Ishikawa (cell line): ENCODE results near the gene LHFPL2.

ENCODE experiments used
- CEBPB ChIP-seq: IDR thresholded peaks from 2 replicates; pipeline ENCODE4 v1.6.1; 2012
- EP300 ChIP-seq: IDR thresholded peaks from 2 replicates; pipeline ENCODE4 v1.6.1; 2012; ENCODE audit warnings: borderline replicate concordance
- RAD21 ChIP-seq: IDR thresholded peaks from 2 replicates; pipeline ENCODE4 v1.6.1; 2012; ENCODE audit warnings: low read depth
- ZBTB7A ChIP-seq: IDR thresholded peaks from 2 replicates; pipeline ENCODE4 v1.6.1; 2012; ENCODE audit warnings: low read depth
- TF ChIP-seq, protein P1 (sequence below): IDR thresholded peaks from 2 replicates; pipeline ENCODE4 v1.6.1; 2012; ENCODE audit warnings: low read depth, mild to moderate bottlenecking

DNA sequence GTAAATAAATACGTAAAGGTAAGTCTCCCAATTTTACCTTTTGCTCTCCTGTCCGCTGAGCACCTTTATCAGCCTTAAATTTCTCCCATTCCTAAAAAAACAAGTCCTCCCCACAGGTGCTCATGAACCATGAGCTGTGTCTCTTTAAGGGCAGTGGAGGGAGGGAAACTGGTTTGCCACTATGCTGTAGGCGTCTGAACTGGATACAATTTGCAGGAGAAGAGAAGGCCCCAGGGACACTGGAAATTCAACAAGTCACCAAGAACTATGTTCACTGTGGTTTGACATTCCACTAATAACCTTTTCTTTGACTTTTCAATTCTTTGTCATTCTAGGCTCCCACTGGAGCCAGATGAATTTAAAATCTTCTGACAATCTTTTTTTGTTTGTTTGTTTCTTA lies 72.2 kb downstream of the LHFPL2 start:
- TF ChIP-seq, protein P1, sequence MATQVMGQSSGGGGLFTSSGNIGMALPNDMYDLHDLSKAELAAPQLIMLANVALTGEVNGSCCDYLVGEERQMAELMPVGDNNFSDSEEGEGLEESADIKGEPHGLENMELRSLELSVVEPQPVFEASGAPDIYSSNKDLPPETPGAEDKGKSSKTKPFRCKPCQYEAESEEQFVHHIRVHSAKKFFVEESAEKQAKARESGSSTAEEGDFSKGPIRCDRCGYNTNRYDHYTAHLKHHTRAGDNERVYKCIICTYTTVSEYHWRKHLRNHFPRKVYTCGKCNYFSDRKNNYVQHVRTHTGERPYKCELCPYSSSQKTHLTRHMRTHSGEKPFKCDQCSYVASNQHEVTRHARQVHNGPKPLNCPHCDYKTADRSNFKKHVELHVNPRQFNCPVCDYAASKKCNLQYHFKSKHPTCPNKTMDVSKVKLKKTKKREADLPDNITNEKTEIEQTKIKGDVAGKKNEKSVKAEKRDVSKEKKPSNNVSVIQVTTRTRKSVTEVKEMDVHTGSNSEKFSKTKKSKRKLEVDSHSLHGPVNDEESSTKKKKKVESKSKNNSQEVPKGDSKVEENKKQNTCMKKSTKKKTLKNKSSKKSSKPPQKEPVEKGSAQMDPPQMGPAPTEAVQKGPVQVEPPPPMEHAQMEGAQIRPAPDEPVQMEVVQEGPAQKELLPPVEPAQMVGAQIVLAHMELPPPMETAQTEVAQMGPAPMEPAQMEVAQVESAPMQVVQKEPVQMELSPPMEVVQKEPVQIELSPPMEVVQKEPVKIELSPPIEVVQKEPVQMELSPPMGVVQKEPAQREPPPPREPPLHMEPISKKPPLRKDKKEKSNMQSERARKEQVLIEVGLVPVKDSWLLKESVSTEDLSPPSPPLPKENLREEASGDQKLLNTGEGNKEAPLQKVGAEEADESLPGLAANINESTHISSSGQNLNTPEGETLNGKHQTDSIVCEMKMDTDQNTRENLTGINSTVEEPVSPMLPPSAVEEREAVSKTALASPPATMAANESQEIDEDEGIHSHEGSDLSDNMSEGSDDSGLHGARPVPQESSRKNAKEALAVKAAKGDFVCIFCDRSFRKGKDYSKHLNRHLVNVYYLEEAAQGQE: no peak
- no peak for TF ChIP-seq CEBPB
- no peak for TF ChIP-seq RAD21
- no peak for TF ChIP-seq EP300
- TF ChIP-seq ZBTB7A: no peak
